ENCODE data around the gene PLCB2.
A peak's percentile ranks its signal among the peaks of the same experiment; 100 is the strongest.

PLCB2 gene

DNA sequence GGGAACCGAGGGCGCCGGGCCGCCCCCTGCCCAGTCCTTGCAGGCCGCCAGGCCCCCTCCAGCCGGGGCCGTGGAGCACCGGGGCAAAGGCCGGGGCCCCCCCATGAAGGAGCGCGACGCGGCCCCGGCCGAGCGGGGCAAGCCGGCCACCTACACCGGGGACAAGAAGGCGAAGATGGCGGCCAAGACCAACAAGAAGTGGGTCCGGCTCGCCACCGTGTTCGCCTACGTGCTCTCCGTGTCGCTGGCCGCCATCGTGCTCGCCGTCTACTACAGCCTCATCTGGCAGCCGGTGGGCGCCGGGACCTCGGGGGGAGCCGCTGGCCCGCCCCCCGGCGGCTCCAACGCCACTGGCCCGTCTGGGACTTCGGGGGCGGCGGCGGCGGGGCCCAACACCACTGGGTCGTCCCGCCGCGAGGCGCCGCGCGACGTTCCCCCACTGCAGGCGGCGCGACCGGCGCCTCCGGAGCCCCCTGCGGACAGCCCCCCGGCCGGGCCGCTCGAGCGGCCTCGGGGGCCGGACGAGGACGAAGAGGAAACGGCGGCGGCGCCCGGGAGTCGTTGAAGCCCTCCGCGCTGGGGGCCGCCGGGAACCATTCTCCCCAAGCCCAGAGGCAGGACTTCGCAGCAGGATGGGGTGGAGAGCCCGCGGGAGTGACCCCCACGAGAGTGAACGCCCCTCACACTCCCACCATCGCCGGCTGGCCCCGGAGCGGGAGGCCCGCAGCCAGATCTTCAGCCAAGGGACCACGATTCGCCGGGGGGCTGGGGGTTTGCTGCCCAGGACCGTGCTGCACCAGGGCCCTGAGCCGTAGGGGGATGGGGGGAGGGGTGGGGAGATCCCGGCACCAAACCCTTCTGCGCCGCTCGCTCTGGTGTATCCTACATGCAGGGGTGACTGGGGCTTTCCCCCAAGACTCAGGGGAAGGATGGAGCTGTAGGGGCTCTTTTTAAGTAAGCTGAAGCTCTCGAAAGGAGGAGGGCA, 16.5 kb upstream of the PLCB2 start:
- DNase-seq, result peak; percentile 9 to 31 (median 22)

GRCh38 chr15:40323239-40323952, 15.7 kb upstream of the PLCB2 start, which contains the start of gene INAFM2:
INAFM2 (plus strand) TSS chr15:40323692; CDS start chr15:40324056, 364 bp downstream.
- DNase-seq, result peak; percentile 83 to 89 (median 86)

DNA sequence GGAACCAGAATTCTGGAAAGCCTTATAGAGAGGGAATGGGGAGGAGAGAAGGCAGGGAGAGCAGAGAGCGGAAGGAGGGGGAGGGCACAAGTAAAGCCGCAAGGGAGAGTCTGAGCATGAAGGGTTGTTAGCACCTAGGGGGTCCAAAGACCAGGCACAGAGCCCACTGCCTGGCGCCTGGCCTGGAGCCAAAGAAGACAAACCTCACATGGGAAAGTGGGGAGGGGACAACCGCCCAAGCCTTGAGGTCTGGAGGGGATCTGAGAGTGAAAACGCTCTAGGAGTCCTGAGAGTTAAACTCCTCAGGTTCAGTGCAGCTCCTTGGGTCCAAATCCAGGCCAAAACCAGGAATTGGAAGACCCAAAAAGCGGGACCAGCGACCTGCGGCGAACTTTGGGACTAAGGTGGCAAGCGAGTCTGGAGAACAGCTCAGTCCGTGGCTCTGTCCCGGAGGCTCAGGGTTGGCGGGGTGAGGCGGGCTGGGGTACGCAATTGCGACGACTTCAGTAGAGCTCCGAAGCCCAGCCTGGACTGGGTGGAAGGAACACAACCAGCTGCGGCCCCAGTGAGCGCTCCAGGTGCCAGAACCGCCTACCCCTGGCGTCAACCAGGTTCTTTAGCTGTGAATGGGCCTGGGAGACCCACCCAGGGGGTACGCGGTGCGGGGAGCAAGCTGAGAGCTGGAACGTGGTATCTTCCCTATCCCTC, 14.9 kb upstream of the PLCB2 start:
- peak in 1 of 6 experiments; percentile 22 for DNase-seq

DNA sequence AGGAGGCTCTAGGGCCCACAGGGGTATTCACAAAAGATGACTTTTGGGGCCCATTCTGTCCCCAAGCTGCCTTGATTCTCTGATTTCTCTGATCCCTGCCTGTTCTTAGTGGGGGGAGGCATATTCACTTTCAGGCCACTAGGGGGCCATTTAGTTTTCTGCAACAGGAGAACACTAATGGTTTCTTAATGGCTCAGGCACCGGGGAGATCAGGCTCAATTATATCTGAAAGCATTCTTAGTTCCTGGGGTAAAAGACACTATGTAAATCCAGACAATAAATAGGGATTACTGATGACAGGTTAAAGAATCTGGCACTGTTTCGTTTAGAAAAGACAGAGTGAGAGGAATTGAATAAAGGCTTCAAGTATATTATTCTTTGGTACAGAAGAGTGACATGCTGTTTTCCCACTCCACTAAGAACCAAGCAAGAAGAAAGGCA, 13.2 kb upstream of the PLCB2 start:
- DNase-seq, result peak; percentile 21 to 76 (median 50)

DNA sequence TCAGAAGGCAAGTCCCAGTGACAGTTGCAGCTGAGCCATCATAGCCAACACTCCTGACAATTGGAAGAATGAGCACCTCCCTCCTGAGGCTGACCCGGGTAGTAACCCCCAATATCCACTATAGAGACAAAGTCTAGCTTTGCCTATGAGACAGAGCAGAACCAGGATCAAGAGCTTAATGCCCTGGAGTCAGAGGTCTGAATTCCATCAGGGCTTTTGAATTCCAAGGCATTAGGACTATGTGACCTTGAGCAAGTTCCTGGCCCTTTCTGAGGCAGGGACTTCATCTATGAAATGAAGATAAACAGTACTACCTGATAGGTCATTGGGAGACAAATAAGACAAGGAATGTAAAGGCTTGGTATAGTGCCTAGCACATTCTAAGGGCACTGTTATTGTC, 12.7 kb upstream of the PLCB2 start:
- no peak for DNase-seq

DNA sequence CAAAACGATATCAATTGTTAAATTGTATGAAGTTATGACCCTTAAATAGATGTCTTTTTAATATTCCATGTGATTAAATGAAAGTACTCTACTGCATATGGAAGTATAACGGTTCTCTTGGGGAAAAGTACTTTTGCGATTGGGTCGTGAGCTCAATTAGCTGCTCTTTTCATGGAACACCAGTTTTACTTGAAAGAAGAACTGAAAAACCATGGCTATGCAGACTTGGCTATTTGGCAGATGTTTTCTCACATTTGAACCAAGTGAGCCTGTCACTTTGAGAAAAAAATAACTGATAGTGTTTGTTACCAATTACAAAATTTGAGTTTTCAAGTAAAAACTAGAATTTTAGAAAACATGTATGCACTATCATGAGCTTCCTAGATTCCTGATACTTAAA, 9.8 kb upstream of the PLCB2 start:
- no peak for DNase-seq

DNA sequence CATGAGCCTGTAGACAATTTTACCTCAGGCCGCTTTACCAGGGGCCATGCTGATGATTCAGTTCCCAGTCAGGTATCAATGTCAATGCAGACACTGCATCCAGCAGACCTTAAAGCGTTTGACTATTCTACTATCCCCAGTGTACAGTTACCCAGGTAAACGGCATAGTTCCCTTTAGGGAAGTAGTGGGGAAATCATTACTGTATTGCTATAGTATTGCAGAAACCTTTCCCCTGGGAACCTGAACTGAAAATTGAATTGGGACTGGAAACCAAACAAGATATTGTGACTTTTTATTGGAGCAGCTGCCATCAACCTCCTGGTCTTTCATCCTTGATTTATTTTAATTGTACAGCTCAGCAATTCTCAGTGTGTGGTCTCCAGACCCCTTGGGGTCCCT, 9.2 kb upstream of the PLCB2 start:
- DNase-seq, result no peak

- DNase-seq, result no peak
These were observed 7.1 kb upstream of the PLCB2 start for GRCh38 chr15:40314723-40315276.

- peak in 5 of 6 experiments; percentile 6 to 62 (median 30) for DNase-seq
These were observed 6.0 kb upstream of the PLCB2 start for GRCh38 chr15:40313531-40314398.

GRCh38 chr15:40312370-40313158, 4.8 kb upstream of the PLCB2 start:
- no peak for DNase-seq

DNA sequence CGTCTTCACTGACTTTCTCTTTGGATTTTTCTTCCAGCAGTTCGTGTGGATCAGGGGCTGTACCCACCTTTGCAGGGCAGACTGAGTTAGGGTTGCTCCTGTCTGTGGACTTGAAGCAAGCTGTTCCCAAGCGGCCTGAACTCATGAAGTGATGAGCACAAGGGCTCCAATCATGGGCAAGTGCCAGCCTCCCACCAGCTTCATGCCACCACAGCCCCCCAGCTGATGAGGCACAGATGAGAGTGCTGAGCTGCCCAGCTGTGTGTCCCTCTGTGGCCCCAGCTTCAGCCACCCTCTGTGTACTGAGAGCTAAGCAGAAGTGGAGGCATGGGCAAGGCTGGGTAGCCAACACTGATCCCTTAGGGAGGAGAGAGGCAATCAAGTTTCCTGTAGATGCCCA, 3.3 kb upstream of the PLCB2 start:
- DNase-seq, result no peak

DNA sequence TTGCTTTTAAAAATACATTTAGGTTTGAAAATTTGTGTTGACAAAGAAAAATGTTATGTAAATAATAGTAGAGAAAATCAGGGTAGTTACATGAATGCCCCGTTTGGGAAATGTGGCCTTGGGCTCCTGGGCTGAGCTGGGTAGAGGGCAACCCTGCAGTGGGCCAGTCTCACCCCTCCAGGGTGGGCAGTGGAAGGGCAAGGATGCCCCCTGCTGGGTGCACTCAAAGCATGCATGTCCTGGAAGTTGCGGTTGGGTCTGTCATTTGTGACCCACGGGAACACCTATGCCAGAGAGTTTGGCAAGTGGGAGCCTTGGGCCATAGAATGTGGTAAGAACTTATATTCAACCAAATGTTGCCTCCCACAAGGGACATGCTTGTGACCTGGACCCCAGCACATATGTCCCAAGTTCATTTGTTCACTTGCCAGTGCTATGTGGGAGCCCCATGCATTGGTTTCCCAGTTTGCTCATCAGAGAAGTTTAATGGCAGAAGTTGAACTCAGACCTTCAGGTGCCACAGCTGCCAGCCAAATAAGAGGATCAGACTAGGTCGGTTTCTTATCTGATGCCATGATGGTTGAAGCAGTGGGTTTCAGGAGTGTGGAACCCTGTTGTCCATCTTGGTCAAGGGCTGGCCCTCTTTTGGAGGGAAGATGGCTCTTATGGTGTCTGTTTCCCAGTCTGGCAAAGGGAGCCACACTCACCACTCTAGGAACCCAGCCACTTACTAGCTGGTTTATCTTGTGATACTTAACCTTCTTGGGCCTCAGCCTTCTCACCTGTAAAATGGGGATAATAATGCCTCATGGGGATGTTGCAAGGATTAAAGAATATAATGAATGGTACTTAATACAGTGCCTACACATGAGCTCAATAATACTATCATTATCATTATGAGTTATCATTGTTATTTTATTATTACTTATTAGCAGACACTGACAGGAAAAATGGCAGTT, 2.5 kb upstream of the PLCB2 start:
- peak; percentile 11 to 57 (median 42) for DNase-seq

DNA sequence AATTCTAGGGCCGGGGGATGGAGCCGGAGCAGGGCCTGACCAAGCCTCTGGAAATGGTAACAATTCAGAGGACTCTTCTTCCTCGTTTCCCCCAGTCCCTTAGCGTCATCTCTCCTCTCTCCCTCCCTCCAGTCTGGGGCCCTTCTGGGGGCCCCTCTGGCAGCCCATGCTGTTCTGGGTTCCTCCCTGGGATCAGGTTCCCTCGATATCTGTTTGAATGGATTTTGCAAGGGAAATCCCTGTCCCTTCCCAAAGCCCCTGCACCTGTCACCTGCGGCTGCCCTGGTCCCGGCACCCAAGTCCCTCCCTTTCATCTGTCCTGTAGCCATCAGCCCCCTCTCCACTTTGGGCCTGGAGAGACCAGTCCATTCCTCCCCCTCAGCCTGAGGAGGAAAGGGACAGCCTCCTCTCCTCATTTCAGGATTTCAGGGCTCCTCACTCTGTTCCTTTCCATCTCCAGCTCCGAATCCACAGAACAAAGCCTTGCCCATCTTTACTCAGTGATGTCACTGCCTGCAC, 1.7 kb upstream of the PLCB2 start:
- DNase-seq, result no peak

- DNase-seq, result peak in 3 of 6 experiments; percentile 4 to 36 (median 10)
These were observed 827 bp downstream of the PLCB2 start for GRCh38 chr15:40306908-40307307.

- no peak for DNase-seq
These were observed 1.4 kb downstream of the PLCB2 start for GRCh38 chr15:40306371-40306770.

GRCh38 chr15:40305281-40305680, 2.5 kb downstream of the PLCB2 start:
- no peak for DNase-seq

GRCh38 chr15:40303576-40303975, 4.2 kb downstream of the PLCB2 start:
- no peak for DNase-seq

- DNase-seq, result no peak
These were observed 4.8 kb downstream of the PLCB2 start for GRCh38 chr15:40302981-40303380.

GRCh38 chr15:40302288-40302886, 5.3 kb downstream of the PLCB2 start:
- DNase-seq, result no peak
